GM15510 (cell line): ENCODE results near the gene KLHL14.

Source experiments
- POLR2A ChIP-seq: IDR thresholded peaks from 3 replicates; pipeline ENCODE4 v1.6.1; 2011; ENCODE audit warnings: borderline replicate concordance; ENCODE audit not compliant: insufficient read length; ENCODE audit errors: extremely low read depth

KLHL14 gene

DNA sequence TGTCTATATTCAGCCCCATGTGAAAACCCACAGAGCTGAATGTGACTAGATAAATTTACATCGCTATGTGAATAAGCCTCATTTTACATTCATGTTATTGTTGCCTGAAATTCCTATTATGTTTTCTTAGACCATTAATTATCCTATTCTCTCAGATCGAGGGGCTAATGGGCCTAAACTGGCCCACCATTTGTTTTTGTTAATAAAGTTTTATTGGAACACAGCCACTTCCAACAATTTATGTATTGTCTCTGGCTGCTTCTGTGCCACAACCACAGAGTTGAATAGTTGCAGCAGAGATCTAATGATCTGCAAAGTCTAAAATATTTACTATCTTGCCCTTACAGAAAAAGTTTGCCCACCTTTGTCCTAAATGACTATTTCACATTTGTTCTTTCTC is 61.0 kb downstream of the KLHL14 start:
- TF ChIP-seq POLR2A: no peak

DNA sequence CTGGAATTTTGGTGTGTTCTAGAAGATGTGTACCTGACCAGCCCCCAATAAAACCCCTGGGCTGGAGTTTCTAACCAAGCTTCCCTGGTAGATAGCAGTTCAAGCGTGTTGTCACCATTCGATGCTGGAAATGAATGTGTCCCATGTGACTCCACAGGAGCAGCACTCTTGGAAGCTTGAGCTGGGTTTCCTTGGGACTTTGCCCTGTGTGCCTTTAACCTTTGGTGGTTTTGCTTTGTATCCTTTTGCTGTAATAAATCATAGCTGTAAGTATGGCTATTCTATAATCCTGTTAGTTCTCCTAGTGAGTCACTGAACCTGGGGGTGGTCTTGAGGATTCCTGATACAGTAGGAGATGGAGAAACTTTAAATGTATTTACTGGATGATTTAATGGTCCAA is 65.2 kb downstream of the KLHL14 start:
- no peak for TF ChIP-seq POLR2A

DNA sequence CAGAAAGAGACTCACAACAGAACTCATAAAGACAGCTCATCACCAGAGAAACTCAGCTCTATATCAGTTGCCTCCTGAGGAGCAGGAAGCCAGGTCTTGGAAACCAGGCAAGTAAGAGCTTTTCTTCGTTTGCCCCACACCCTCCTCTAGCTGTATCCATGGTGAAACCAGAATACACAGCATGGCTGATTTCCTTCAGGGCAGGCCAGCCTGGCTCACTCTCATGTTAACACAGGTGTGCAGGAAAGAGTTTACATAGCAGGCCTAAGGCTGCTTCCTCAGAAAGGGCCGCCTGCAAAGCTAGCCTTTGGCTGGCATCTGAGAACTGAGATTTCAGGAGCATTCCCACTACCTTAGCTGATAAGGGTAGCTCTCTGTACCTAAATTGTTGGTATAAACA is 65.7 kb downstream of the KLHL14 start:
- TF ChIP-seq POLR2A: no peak

DNA sequence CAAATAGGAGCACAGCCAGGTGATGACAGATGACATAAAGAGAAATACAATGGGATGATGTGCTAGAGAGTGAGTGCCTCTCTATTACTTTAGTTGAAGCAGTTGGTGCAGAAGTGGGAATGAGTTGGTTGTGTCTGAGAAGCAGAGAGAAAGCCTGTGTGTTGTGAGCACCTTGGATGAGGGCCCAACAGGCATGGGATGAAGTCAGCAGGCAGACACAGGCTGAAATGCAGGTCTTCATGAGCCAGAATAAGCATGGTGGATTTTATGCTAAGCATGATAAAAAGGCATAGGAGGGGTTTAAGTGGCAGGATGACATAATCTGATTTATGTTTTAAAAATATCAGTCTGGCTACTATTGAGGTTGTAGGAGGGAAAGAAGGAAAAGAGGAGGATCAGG is 71.5 kb downstream of the KLHL14 start:
- TF ChIP-seq POLR2A: no peak

DNA sequence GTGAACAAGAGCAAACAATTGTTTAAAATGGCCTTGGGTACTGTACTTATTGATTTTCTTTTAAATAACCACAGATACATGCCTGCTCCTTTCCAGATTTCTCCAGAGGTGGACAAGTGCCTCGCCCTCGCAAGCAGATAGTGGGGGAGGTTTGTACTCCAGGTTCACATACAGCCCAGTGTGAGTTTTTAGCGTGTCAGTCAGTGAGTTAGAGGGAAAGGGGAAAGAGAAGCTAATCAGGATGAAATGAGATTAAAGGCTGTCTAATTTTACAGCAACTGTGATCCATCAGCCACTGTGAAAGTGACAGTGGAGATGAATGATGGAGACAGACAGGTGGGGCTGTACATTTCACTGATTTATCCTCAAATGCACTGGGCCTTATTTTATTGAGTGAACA is 74.7 kb downstream of the KLHL14 start:
- TF ChIP-seq POLR2A: no peak

DNA sequence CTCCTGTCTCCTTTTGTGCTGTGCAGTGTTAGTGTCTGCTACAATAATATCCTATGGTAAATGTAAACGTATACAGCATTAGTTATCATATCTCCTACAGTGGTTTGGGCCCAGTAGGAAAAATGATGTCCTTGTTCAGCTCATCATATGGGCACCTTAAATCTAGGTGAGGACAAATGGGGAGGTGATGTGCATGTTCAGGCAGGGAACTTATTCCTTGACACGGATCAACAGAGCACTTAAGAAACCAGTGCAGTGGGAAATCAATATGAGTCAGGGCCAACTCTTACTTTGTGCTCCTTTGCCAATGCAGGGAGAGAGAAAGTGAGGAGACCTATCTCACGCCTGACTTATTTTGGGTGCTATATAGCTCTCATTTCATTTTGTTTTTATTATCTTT is 76.4 kb downstream of the KLHL14 start:
- no peak for TF ChIP-seq POLR2A

DNA sequence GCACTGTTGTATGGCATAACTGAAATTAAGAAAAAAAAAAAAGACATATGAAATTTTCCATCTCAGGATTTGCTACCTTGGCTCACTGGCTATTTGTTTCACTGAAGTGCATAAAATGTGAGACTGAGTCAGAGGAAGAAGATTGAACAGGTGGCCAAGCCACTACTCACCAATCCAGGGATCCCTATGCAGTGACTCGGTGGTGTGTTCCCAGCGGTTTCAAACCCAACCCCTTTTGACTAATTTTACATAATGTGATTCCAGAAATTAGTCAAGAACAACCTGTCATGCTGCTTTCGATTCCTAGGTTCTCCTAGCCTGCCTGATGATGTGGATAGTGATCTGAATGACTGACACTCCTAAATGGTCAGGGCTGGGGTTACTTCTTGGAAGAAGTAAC is 77.3 kb downstream of the KLHL14 start:
- TF ChIP-seq POLR2A: no peak

DNA sequence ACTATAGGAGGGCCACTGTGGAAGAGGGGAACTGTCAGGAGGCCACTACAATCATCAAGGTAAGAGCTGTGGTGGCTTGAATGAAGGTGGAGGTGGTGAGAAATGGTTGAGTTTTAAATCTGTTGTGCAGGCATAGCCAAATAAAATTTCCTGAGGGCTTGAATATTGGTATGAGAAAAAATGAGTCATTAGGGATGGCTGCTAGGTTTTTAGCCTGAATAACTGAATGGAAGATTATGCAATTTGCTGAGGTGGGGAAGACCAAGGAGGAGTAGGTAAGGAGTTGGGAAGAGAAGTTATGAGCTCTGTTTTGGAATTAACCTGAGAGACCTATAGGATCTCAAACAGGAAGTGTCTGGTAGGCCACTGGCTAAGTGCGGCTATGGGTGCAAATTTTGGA is 84.0 kb downstream of the KLHL14 start:
- no peak for TF ChIP-seq POLR2A

DNA sequence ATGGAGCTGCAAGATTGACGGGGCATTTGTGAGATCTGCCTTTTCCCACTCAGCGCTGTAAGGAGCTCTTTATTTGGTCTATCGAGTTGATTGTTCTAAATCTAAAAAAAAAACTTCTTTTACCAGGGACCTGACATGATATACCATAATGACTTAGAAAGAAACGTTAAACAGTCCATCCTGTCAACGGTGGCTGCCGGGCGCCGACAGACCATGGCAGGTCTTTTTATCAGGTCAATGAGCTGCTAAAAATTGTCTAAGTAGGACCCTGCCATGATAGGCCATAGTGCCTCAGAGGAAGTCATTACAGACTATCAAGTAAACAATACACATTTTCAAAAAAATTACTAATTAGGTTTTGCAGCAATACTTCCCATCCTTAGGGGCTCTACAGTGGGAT is 87.9 kb downstream of the KLHL14 start:
- no peak for TF ChIP-seq POLR2A

DNA sequence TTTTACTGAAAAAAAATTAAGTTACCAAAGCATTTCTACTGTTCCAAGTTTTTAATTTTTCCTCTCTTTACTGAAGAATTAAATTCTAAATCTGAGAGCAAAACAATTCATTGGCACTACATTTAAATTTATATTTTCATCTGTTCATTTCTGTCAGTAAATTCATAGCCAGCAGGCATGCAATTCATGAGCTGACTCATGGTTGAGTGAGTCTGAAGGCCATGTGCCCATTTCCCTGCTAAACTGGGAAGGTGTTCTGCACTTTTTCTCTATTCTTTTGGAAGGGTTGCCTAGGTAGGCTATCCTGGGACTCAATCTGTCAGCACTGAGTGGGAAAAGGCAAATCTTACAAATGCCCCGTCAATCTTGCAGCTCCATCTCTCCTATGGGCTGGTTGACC is 88.7 kb downstream of the KLHL14 start:
- TF ChIP-seq POLR2A: no peak

DNA sequence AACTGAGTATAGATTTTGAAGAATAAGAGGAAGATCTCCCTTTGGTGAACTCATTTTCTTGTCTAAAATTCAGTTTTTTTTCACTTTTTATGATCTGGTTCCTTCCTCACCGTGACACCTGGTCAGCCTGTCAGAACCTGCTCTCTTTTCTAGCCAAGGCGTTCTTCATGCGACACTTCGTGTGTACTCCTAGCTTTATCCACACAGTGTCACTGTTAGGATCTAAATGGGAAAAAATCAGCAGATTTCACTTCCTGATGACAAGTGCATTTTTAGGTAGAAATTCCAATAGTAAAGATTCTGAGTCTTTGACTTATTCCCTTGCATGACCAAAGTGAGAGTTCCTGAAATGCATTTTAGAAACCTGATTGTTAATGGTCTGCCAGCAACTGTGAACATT is 89.8 kb downstream of the KLHL14 start:
- no peak for TF ChIP-seq POLR2A

DNA sequence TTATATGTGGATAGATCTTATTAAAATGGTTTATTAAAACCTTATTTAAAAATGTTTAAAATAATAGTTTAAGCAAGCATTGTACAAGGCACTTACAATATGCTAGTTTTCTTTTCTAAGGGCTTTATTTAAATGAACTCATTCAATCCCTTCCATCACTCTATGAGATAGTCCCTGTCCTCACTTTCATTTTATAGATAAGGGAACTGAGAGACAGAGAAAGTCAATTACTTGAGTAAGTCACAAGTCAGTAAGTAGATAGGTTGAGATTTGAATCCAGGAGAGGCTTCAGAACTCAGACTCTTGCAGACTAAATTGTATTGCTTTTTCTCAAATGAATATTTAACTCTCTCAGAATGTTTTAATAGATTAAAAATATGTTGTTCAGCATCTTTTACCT is 95.2 kb downstream of the KLHL14 start:
- no peak for TF ChIP-seq POLR2A

DNA sequence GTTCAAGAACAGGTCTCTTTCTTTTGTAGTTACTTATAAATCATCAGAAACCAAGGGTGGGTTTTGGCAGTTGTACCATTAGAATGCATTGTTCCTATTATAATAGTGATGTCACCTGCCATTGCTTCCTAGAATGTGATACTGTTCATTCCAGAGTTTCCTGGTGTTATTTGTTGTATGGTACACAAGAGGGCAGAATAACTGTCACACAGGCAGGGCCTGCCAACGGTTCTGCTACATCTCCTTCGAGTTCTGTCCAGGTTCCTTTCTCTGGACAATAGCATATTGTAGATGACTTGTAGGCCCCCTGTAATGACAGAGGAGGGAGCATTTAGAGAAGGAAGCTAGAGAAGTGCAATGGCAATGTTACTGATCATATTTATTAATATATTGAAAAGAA is 98.3 kb downstream of the KLHL14 start:
- TF ChIP-seq POLR2A: no peak

DNA sequence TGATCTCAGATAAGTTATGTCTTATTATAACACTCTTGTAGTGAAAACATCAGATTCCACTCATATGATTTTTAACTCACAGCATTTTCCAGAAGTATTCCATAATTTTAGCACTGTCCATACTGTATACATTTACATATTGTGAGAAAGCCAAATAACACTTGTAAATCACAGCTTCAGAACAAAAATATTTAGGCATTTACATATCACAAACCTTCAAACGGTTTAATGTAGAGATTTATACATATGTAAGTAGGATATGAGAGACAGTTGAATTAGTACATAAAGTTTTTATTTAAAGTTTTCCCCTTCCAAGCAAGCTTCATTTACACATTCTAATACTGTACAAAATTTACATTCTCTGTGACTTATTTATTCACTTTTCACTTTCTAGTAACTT is 100.4 kb downstream of the KLHL14 start:
- no peak for TF ChIP-seq POLR2A

DNA sequence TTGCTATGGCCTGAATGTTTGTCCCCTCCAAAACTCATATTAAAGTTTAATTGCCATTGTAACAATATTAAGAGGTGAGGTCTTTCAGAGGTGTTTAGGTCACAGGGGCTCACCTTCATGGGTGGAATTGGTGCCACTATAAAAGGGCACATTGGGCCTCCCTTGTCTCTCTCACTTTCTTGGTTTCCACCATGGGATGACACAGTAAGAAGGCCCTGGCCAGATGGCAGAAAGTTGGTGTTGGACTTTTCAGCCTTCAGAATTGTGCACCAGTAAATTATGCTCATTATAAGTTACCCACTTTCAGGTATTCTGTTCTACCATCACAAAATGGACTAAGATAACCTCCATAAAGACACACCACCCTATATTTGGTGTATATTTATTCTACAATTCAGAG is 102.1 kb downstream of the KLHL14 start:
- no peak for TF ChIP-seq POLR2A

DNA sequence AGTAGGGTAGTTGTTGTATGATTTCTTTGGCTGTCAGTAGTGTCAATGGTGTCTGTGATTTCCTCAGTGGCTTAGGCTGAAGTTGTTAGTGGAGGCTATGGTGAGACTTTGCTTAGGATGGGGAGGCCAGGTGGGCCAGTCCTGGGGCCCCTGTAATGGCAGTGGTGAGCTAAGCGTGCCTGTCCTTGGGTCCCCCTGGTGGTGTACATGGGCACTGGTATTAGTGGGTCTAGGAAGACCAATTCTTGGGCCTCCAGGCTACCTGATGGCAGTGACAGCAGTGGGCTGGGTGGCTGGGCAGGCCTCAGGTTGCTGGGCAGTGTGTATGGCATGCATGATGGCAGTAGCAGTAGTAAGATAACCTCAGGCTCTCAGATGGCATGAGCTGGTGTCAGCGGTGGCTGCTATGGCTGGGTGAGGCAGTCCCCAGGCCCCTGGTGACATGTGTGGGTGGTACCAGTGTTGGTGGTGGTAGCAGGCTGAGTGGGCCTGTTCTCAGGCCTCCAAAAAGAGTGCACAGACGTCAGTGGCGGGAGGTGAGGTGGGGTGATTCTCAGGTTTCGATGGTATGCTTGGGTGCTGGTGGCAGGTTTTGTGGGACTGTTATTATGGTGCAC is 103.2 kb downstream of the KLHL14 start:
- TF ChIP-seq POLR2A: no peak

DNA sequence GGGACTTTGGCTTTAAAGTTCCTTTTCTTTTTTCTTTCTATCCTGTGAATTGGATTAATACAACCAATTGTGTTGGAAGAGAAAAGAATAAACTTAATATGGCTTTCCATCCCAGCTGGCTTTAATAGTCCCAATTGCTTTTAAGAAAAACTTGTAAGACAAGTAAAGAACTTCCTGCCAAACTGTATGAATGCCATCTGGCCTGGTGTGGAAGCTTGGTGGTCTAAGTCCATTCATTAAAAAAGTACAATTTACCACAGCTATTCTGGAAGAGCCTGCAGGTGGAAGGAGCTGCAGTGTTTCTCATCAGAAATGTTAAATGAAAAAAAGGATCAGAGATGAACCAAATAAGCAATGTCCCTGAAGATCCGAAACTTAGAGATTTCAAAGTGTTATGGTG is 103.9 kb downstream of the KLHL14 start:
- TF ChIP-seq POLR2A: no peak
